Stimulated activated CD8-positive, alpha-beta memory T cell treated with anti-CD3 and anti-CD28 coated beads, Interleukin-2, amount 100 ng/mL, for 1 hour (primary cell): ENCODE data around the gene BDKRB1.
"Not testable (repeated sequence)": the region's sequence is repeated elsewhere in the genome, so short reads cannot be mapped to it uniquely, and the experiment has no call there.

ENCODE experiments used
- DNase-seq, 2 donors: peaks; one replicate each; pipeline ENCODE4 v3.0.0-alpha.2; 2020; ENCODE audit warnings: low read depth in 2 of 2

BDKRB1 gene

GRCh38 chr14:96233661-96234060 lies 22.3 kb upstream of the BDKRB1 start:
- no peak for DNase-seq

GRCh38 chr14:96235426-96235825 lies 20.6 kb upstream of the BDKRB1 start:
- DNase-seq: no peak

- DNase-seq: no peak
Observed at GRCh38 chr14:96237641-96238040, 18.4 kb upstream of the BDKRB1 start.

- no peak for DNase-seq
Observed at GRCh38 chr14:96238676-96239265, 17.2 kb upstream of the BDKRB1 start.

GRCh38 chr14:96239711-96240141 lies 16.3 kb upstream of the BDKRB1 start:
- DNase-seq: no peak

GRCh38 chr14:96240641-96241040 lies 15.4 kb upstream of the BDKRB1 start:
- no peak for DNase-seq

- no peak for DNase-seq
Observed at GRCh38 chr14:96242126-96242525, 13.9 kb upstream of the BDKRB1 start.

GRCh38 chr14:96243785-96244184 lies 12.2 kb upstream of the BDKRB1 start:
- DNase-seq: no peak

- DNase-seq: not testable (repeated sequence)
Observed at GRCh38 chr14:96245074-96245473, 10.9 kb upstream of the BDKRB1 start.

- DNase-seq: no peak
Observed at GRCh38 chr14:96245710-96246538, 10.1 kb upstream of the BDKRB1 start.

GRCh38 chr14:96246539-96246847 lies 9.5 kb upstream of the BDKRB1 start:
- no peak for DNase-seq

- DNase-seq: no peak
Observed at GRCh38 chr14:96247031-96247430, 9.0 kb upstream of the BDKRB1 start.

- no peak for DNase-seq
Observed at GRCh38 chr14:96249029-96249428, 7.0 kb upstream of the BDKRB1 start.

GRCh38 chr14:96250485-96250884 lies 5.5 kb upstream of the BDKRB1 start:
- DNase-seq: no peak

- no peak for DNase-seq
Observed at GRCh38 chr14:96251656-96252155, 4.3 kb upstream of the BDKRB1 start.

- DNase-seq: no peak
Observed at GRCh38 chr14:96252323-96252998, 3.5 kb upstream of the BDKRB1 start.

GRCh38 chr14:96252999-96253539 lies 2.9 kb upstream of the BDKRB1 start:
- DNase-seq: no peak

- no peak for DNase-seq
Observed at GRCh38 chr14:96254687-96255086, 1.3 kb upstream of the BDKRB1 start.

- DNase-seq: no peak
Observed at GRCh38 chr14:96256407-96256806, 397 bp downstream of the BDKRB1 start.

- no peak for DNase-seq
Observed at GRCh38 chr14:96257056-96257455, 1.0 kb downstream of the BDKRB1 start.

- DNase-seq: no peak
Observed at GRCh38 chr14:96257900-96258299, 1.9 kb downstream of the BDKRB1 start.

- DNase-seq: no peak
Observed at GRCh38 chr14:96260341-96260821, 4.4 kb downstream of the BDKRB1 start.
